H1 (cell line): ENCODE measurements around the gene STK32C. TPM values are rescaled to one million over a fixed set of nuclear protein-coding genes. Genes with fewer than 3 reads are reported as not detected.

Source experiments
- ATF2 ChIP-seq: IDR thresholded peaks from 2 replicates; pipeline ENCODE4 v1.6.1; 2012; ENCODE audit warnings: low read length, inconsistent platforms
- EP300 ChIP-seq, 2 experiments: IDR thresholded peaks; 1 replicate in 1 of 2; 2 replicates in 1 of 2; pipeline ENCODE4 v1.6.1; 2011 to 2012; ENCODE audit warnings: low read depth in 2 of 2, low read length in 2 of 2, mild to moderate bottlenecking in 2 of 2, borderline replicate concordance in 1 of 2, inconsistent platforms in 1 of 2, moderate library complexity in 1 of 2
- NANOG ChIP-seq: IDR thresholded peaks from 2 replicates; pipeline ENCODE4 v1.6.1; 2011; ENCODE audit warnings: low read length, low read depth, mild to moderate bottlenecking, inconsistent platforms; ENCODE audit not compliant: insufficient read depth, poor library complexity, severe bottlenecking
- NRF1 ChIP-seq: IDR thresholded peaks from 2 replicates; pipeline ENCODE4 v1.6.1; 2011; ENCODE audit warnings: mild to moderate bottlenecking, low read depth, low read length, improper control_type of control experiment
- PHF8 ChIP-seq: fragments of 200-600 bp; sonication (generic); conservative IDR thresholded peaks from 2 replicates; pipeline ENCODE4 v1.7.1; 2012; ENCODE audit warnings: low read depth, mild to moderate bottlenecking, inconsistent platforms, low read length, moderate library complexity
- RFX5 ChIP-seq: IDR thresholded peaks from 2 replicates; pipeline ENCODE4 v1.6.1; 2011; ENCODE audit warnings: low read depth, low read length, improper control_type of control experiment, borderline replicate concordance
- polyA plus RNA-seq, 7 experiments: library from polyadenylated mRNA; depleted of rRNA in 3 of 7; stranded (reverse) in 5 of 7; unstranded in 2 of 7; fragments of >200 nt in 5 of 7; fragments of 200-250 nt in 2 of 7; gene quantifications; 1 replicate in 5 of 7; 2 replicates in 1 of 7; 4 replicates in 1 of 7; pipeline versions ENCODE4 v1.2.1 to v1.2.3, GENCODE V29; 2011 to 2013; ENCODE audit warnings: missing spikeins in 2 of 7, mixed read lengths in 2 of 7
- total RNA-seq: library from RNA; stranded (reverse); fragmentation: NEBNext Ultra II Directional; extraction: Animal tissue kit (Norgen Biotek cat#: 25700); gene quantifications from 2 replicates; pipeline ENCODE4 v1.2.1, GENCODE V29; 2021
- TF ChIP-seq, protein P1 (sequence below): fragments of 300-600 bp; sonication (generic); IDR thresholded peaks from 2 replicates; pipeline ENCODE4 v1.7.1; 2012; ENCODE audit warnings: low read length, moderate library complexity, mild to moderate bottlenecking, inconsistent platforms; ENCODE audit not compliant: insufficient replicate concordance

STK32C gene
- total and polyA plus RNA-seq, 2 of the 8 experiments (the other 6 are each of a cell fraction or from before 2014, with no cell fraction given) = 10.6 to 15.6 TPM

DNA sequence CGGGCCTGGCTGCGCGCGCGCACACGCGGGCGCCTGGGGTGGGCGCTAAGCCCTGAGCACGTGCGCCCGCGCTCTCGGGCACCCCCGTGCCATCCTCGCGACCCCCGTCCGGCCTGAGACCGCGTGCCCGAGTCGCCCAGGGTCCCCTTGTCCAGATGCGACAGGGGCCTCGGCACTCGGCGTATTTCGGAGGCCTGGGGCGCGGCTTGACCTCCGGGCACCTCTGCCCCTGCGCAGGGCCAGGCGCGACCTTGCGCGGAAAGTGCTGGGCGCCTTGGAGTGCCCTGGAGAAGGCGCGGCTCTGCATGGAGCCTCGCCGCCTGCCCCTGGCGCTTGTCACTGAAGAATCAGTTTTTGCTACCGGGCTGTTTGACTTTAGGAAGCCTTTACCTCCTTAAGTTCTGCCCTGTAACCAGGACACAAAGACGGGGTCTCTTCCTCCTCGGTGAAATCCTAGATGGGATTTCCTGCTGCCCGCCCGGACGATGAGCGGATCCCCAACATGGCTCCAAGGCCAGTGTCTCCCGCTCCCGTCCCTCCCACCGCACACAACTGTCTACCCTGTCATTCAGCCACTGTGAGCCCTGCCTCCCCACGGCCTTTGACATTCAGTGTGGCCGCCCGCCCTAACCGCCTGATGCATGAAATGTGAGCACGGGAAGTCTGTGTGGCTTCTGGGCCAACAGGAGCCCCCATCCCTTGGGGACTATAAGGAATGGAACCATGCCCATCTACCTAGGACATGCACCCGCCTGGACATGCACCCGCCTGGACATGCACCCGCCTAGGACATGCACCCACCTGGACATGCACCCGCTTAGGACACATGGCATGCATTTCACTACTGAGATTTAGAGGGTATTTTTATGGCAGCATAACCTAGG lies 1.1 kb upstream of the STK32C start (continued):
- TF ChIP-seq, protein P1, sequence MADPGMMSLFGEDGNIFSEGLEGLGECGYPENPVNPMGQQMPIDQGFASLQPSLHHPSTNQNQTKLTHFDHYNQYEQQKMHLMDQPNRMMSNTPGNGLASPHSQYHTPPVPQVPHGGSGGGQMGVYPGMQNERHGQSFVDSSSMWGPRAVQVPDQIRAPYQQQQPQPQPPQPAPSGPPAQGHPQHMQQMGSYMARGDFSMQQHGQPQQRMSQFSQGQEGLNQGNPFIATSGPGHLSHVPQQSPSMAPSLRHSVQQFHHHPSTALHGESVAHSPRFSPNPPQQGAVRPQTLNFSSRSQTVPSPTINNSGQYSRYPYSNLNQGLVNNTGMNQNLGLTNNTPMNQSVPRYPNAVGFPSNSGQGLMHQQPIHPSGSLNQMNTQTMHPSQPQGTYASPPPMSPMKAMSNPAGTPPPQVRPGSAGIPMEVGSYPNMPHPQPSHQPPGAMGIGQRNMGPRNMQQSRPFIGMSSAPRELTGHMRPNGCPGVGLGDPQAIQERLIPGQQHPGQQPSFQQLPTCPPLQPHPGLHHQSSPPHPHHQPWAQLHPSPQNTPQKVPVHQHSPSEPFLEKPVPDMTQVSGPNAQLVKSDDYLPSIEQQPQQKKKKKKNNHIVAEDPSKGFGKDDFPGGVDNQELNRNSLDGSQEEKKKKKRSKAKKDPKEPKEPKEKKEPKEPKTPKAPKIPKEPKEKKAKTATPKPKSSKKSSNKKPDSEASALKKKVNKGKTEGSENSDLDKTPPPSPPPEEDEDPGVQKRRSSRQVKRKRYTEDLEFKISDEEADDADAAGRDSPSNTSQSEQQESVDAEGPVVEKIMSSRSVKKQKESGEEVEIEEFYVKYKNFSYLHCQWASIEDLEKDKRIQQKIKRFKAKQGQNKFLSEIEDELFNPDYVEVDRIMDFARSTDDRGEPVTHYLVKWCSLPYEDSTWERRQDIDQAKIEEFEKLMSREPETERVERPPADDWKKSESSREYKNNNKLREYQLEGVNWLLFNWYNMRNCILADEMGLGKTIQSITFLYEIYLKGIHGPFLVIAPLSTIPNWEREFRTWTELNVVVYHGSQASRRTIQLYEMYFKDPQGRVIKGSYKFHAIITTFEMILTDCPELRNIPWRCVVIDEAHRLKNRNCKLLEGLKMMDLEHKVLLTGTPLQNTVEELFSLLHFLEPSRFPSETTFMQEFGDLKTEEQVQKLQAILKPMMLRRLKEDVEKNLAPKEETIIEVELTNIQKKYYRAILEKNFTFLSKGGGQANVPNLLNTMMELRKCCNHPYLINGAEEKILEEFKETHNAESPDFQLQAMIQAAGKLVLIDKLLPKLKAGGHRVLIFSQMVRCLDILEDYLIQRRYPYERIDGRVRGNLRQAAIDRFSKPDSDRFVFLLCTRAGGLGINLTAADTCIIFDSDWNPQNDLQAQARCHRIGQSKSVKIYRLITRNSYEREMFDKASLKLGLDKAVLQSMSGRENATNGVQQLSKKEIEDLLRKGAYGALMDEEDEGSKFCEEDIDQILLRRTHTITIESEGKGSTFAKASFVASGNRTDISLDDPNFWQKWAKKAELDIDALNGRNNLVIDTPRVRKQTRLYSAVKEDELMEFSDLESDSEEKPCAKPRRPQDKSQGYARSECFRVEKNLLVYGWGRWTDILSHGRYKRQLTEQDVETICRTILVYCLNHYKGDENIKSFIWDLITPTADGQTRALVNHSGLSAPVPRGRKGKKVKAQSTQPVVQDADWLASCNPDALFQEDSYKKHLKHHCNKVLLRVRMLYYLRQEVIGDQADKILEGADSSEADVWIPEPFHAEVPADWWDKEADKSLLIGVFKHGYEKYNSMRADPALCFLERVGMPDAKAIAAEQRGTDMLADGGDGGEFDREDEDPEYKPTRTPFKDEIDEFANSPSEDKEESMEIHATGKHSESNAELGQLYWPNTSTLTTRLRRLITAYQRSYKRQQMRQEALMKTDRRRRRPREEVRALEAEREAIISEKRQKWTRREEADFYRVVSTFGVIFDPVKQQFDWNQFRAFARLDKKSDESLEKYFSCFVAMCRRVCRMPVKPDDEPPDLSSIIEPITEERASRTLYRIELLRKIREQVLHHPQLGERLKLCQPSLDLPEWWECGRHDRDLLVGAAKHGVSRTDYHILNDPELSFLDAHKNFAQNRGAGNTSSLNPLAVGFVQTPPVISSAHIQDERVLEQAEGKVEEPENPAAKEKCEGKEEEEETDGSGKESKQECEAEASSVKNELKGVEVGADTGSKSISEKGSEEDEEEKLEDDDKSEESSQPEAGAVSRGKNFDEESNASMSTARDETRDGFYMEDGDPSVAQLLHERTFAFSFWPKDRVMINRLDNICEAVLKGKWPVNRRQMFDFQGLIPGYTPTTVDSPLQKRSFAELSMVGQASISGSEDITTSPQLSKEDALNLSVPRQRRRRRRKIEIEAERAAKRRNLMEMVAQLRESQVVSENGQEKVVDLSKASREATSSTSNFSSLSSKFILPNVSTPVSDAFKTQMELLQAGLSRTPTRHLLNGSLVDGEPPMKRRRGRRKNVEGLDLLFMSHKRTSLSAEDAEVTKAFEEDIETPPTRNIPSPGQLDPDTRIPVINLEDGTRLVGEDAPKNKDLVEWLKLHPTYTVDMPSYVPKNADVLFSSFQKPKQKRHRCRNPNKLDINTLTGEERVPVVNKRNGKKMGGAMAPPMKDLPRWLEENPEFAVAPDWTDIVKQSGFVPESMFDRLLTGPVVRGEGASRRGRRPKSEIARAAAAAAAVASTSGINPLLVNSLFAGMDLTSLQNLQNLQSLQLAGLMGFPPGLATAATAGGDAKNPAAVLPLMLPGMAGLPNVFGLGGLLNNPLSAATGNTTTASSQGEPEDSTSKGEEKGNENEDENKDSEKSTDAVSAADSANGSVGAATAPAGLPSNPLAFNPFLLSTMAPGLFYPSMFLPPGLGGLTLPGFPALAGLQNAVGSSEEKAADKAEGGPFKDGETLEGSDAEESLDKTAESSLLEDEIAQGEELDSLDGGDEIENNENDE = no peak
- TF ChIP-seq NRF1 (peak; percentile 7; the same call in 1 of the 2 replicates), RFX5 (no peak), ATF2 (no peak), PHF8 (0 out of 2 replicates have a peak, but pooled peaks have one; percentile 24), EP300 (IDR thresholded peaks at IDR 0.05; ENCODE audit: borderline replicate concordance in 1 of 2, low read depth in 2 of 2, low read length in 2 of 2) (no peak), NANOG (no peak)
